ENCODE data around the gene GNB5. TPM values are rescaled to one million over a fixed set of nuclear protein-coding genes. Genes with fewer than 3 reads are reported as not detected.

Gene GNB5
- total RNA-seq, 1 experiment from 2014 or later = 23.9 TPM

- Histone ChIP-seq H3K27me3 (ENCODE audit: control insufficient read depth, insufficient read depth, low read length) (no peaks in the 10 kb centered on the region), H3K4me3 (ENCODE audit: insufficient read depth, low read depth, low read length) (no peak overlapping the region), H3K36me3 (replicated peaks; ENCODE audit: control insufficient read depth, insufficient read depth, low read length) (no peaks in the 10 kb centered on the region; the same call in 1 of the 2 replicates)
- DNase-seq = no peak
These were observed 2.1 kb upstream of the GNB5 start for GRCh38 chr15:52193321-52193720.

GRCh38 chr15:52186651-52187486 lies 4.3 kb downstream of the GNB5 start:
- no peaks in the 10 kb centered on the region; the same call in 1 of the 2 replicates for H3K27me3 ChIP-seq (ENCODE audit: control insufficient read depth, insufficient read depth, low read length)

GRCh38 chr15:52185151-52185561 lies 6.0 kb downstream of the GNB5 start:
- Histone ChIP-seq H3K27me3 (ENCODE audit: control insufficient read depth, insufficient read depth, low read length) (peaks cover 9% of the 10 kb centered on the region), H3K4me3 (ENCODE audit: insufficient read depth, low read depth, low read length) (no peak overlapping the region), H3K36me3 (replicated peaks; ENCODE audit: control insufficient read depth, insufficient read depth, low read length) (no peaks in the 10 kb centered on the region)
- DNase-seq = no peak

More at GRCh38 chr15:52186651-52187486, 4.3 kb downstream of the GNB5 start:
- no peak for DNase-seq
- Histone ChIP-seq H3K36me3 (replicated peaks; ENCODE audit: control insufficient read depth, insufficient read depth, low read length) (no peaks in the 10 kb centered on the region), H3K4me3 (ENCODE audit: insufficient read depth, low read depth, low read length) (no peak overlapping the region)

- H3K36me3 ChIP-seq (replicated peaks; ENCODE audit: control insufficient read depth, insufficient read depth, low read length) = no peaks in the 10 kb centered on the region
- peaks cover 11% of the 10 kb centered on the region for H3K27me3 ChIP-seq (ENCODE audit: control insufficient read depth, insufficient read depth, low read length)
- no peak for DNase-seq
- no peak overlapping the region for H3K4me3 ChIP-seq (ENCODE audit: insufficient read depth, low read depth, low read length)
These were observed 6.5 kb downstream of the GNB5 start for GRCh38 chr15:52184721-52185120.

GRCh38 chr15:52183562-52184173 lies 7.5 kb downstream of the GNB5 start:
- Histone ChIP-seq H3K36me3 (replicated peaks; ENCODE audit: control insufficient read depth, insufficient read depth, low read length) (no peaks in the 10 kb centered on the region), H3K27me3 (ENCODE audit: control insufficient read depth, insufficient read depth, low read length) (peaks cover 11% of the 10 kb centered on the region), H3K4me3 (ENCODE audit: insufficient read depth, low read depth, low read length) (no peak overlapping the region)
- DNase-seq = peak; percentile 68

- Histone ChIP-seq H3K4me3 (ENCODE audit: insufficient read depth, low read depth, low read length) (no peak overlapping the region), H3K36me3 (replicated peaks; ENCODE audit: control insufficient read depth, insufficient read depth, low read length) (no peaks in the 10 kb centered on the region), H3K27me3 (ENCODE audit: control insufficient read depth, insufficient read depth, low read length) (peaks cover 11% of the 10 kb centered on the region)
- no peak for DNase-seq
These were observed 9.0 kb downstream of the GNB5 start for GRCh38 chr15:52181938-52182780.

- Histone ChIP-seq H3K4me3 (ENCODE audit: insufficient read depth, low read depth, low read length) (peak overlapping the region; percentile 82; the same call in 1 of the 2 replicates), H3K27me3 (ENCODE audit: control insufficient read depth, insufficient read depth, low read length) (peaks cover 11% of the 10 kb centered on the region), H3K36me3 (replicated peaks; ENCODE audit: control insufficient read depth, insufficient read depth, low read length) (no peaks in the 10 kb centered on the region)
- DNase-seq = no peak
These were observed 10.2 kb downstream of the GNB5 start for GRCh38 chr15:52180851-52181450.

- H3K4me3 ChIP-seq (ENCODE audit: insufficient read depth, low read depth, low read length) = peak overlapping the region; percentile 82
- H3K27me3 ChIP-seq (ENCODE audit: control insufficient read depth, insufficient read depth, low read length) = peaks cover 11% of the 10 kb centered on the region
- DNase-seq = peak; percentile 53
- no peaks in the 10 kb centered on the region for H3K36me3 ChIP-seq (replicated peaks; ENCODE audit: control insufficient read depth, insufficient read depth, low read length)
These were observed 10.9 kb downstream of the GNB5 start for GRCh38 chr15:52180196-52180835.

- DNase-seq = peak; percentile 97
- no peaks in the 10 kb centered on the region for H3K36me3 ChIP-seq (replicated peaks; ENCODE audit: control insufficient read depth, insufficient read depth, low read length)
- peak overlapping the region; percentile 82 for H3K4me3 ChIP-seq (ENCODE audit: insufficient read depth, low read depth, low read length)
- H3K27me3 ChIP-seq (ENCODE audit: control insufficient read depth, insufficient read depth, low read length) = peaks cover 11% of the 10 kb centered on the region
These were observed 11.7 kb downstream of the GNB5 start for GRCh38 chr15:52179278-52180195.

GRCh38 chr15:52178765-52179164 lies 12.4 kb downstream of the GNB5 start:
- H3K27me3 ChIP-seq (ENCODE audit: control insufficient read depth, insufficient read depth, low read length) = peaks cover 11% of the 10 kb centered on the region
- H3K4me3 ChIP-seq (ENCODE audit: insufficient read depth, low read depth, low read length) = peak overlapping the region; percentile 82
- H3K36me3 ChIP-seq (replicated peaks; ENCODE audit: control insufficient read depth, insufficient read depth, low read length) = no peaks in the 10 kb centered on the region
- no peak for DNase-seq

- Histone ChIP-seq H3K27me3 (ENCODE audit: control insufficient read depth, insufficient read depth, low read length) (no peaks in the 10 kb centered on the region), H3K4me3 (ENCODE audit: insufficient read depth, low read depth, low read length) (no peak overlapping the region), H3K36me3 (replicated peaks; ENCODE audit: control insufficient read depth, insufficient read depth, low read length) (no peaks in the 10 kb centered on the region)
- no peak for DNase-seq
These were observed 18.3 kb downstream of the GNB5 start for GRCh38 chr15:52172869-52173268.

- no peak overlapping the region for H3K4me3 ChIP-seq (ENCODE audit: insufficient read depth, low read depth, low read length)
- no peaks in the 10 kb centered on the region for H3K36me3 ChIP-seq (replicated peaks; ENCODE audit: control insufficient read depth, insufficient read depth, low read length)
- DNase-seq = no peak
- no peaks in the 10 kb centered on the region for H3K27me3 ChIP-seq (ENCODE audit: control insufficient read depth, insufficient read depth, low read length)
These were observed 19.4 kb downstream of the GNB5 start for GRCh38 chr15:52171807-52172206.

GRCh38 chr15:52171386-52171785 lies 19.8 kb downstream of the GNB5 start:
- Histone ChIP-seq H3K27me3 (ENCODE audit: control insufficient read depth, insufficient read depth, low read length) (no peaks in the 10 kb centered on the region), H3K4me3 (ENCODE audit: insufficient read depth, low read depth, low read length) (no peak overlapping the region), H3K36me3 (replicated peaks; ENCODE audit: control insufficient read depth, insufficient read depth, low read length) (no peaks in the 10 kb centered on the region)
- no peak for DNase-seq

Data from H7 (cell line).